ENCODE data around the gene CABP5. TPM values are rescaled to one million over a fixed set of nuclear protein-coding genes. Genes with fewer than 3 reads are reported as not detected.

The CABP5 gene
- total RNA-seq, 1 donor from 2014 or later, result not detected

- no peak for TF ChIP-seq CTCF (conservative IDR thresholded peaks at IDR 0.05)
- no peak overlapping the region for H3K27ac Mint-ChIP-seq
- DNase-seq (ENCODE audit: extremely low spot score, unreplicated experiment), result no peak
Measured at GRCh38 chr19:48059331-48059730, 15.5 kb upstream of the CABP5 start.

GRCh38 chr19:48053856-48054255, 10.0 kb upstream of the CABP5 start:
- Mint-ChIP-seq H3K9me3 (no peaks in the 10 kb centered on the region), H3K27ac (no peak overlapping the region), H3K4me1 (ENCODE audit: unreplicated experiment) (no peaks in the 10 kb centered on the region), H3K27me3 (peaks cover 5% of the 10 kb centered on the region), H3K36me3 (no peaks in the 10 kb centered on the region), H3K4me3 (no peak overlapping the region)
- TF ChIP-seq CTCF (conservative IDR thresholded peaks at IDR 0.05), result no peak
- DNase-seq (ENCODE audit: extremely low spot score, unreplicated experiment), result no peak

More at GRCh38 chr19:48059331-48059730, 15.5 kb upstream of the CABP5 start:
- H3K9me3 Mint-ChIP-seq, result no peaks in the 10 kb centered on the region
- no peak overlapping the region for H3K4me3 Mint-ChIP-seq
- H3K4me1 Mint-ChIP-seq (ENCODE audit: unreplicated experiment), result no peaks in the 10 kb centered on the region
- no peaks in the 10 kb centered on the region for H3K36me3 Mint-ChIP-seq
- peaks cover 17% of the 10 kb centered on the region for H3K27me3 Mint-ChIP-seq

GRCh38 chr19:48053076-48053475, 9.2 kb upstream of the CABP5 start:
- DNase-seq (ENCODE audit: extremely low spot score, unreplicated experiment), result no peak
- no peak for TF ChIP-seq CTCF (conservative IDR thresholded peaks at IDR 0.05)
- no peak overlapping the region for H3K4me3 Mint-ChIP-seq
- no peaks in the 10 kb centered on the region for H3K9me3 Mint-ChIP-seq
- H3K27me3 Mint-ChIP-seq, result peaks cover 7% of the 10 kb centered on the region
- no peak overlapping the region for H3K27ac Mint-ChIP-seq
- H3K36me3 Mint-ChIP-seq, result no peaks in the 10 kb centered on the region
- H3K4me1 Mint-ChIP-seq (ENCODE audit: unreplicated experiment), result no peaks in the 10 kb centered on the region

- no peaks in the 10 kb centered on the region for H3K9me3 Mint-ChIP-seq
- no peaks in the 10 kb centered on the region for H3K36me3 Mint-ChIP-seq
- no peak for DNase-seq (ENCODE audit: extremely low spot score, unreplicated experiment)
- H3K4me1 Mint-ChIP-seq (ENCODE audit: unreplicated experiment), result no peaks in the 10 kb centered on the region
- H3K27ac Mint-ChIP-seq, result no peak overlapping the region
- H3K4me3 Mint-ChIP-seq, result no peak overlapping the region
- peaks cover 7% of the 10 kb centered on the region for H3K27me3 Mint-ChIP-seq
- no peak for TF ChIP-seq CTCF (conservative IDR thresholded peaks at IDR 0.05)
Measured at GRCh38 chr19:48051335-48052033, 7.6 kb upstream of the CABP5 start.

- Mint-ChIP-seq H3K36me3 (no peaks in the 10 kb centered on the region), H3K9me3 (no peaks in the 10 kb centered on the region), H3K4me3 (no peak overlapping the region), H3K27ac (no peak overlapping the region), H3K27me3 (peaks cover 20% of the 10 kb centered on the region), H3K4me1 (ENCODE audit: unreplicated experiment) (no peaks in the 10 kb centered on the region)
- no peak for TF ChIP-seq CTCF (conservative IDR thresholded peaks at IDR 0.05)
- no peak for DNase-seq (ENCODE audit: extremely low spot score, unreplicated experiment)
Measured at GRCh38 chr19:48044561-48044960, 682 bp upstream of the CABP5 start.
